HCT116 (cell line): ENCODE measurements around the gene ENDOG. TPM values are rescaled to one million over a fixed set of nuclear protein-coding genes. Genes with fewer than 3 reads are reported as not detected.

Experiments
- ATAC-seq: fragments of 200-7000 bp; cut with Tn5 transposase; 2 replicates; pipeline ENCODE4 v1.9.1; 2020; ENCODE audit warnings: mild to moderate bottlenecking, moderate library complexity
- BruUV-seq: library from RNA; stranded (reverse); fragments of 400-500 nt; replicated peaks from 2 replicates; lab custom pipeline; 2021; lab: Mats Ljungman, UMichigan
- CTCF ChIA-PET: fragments of 300-600 bp; sonication (Branson Sonifier 250); formaldehyde crosslinking; loops from one replicate; lab custom pipeline; 2021; ENCODE audit warnings: antibody characterized with exemption; lab: Charles Lee
- POLR2A ChIA-PET: fragments of 300-600, 350-600 bp; sonication (Branson Sonifier 250); formaldehyde crosslinking; loops from one replicate; lab custom pipeline; 2021; ENCODE audit warnings: antibody characterized with exemption; lab: Charles Lee
- RAD21 ChIA-PET, 2 experiments: fragments of 300-600 bp; sonication (Branson Sonifier 250); formaldehyde crosslinking; loops; one replicate each; lab custom pipeline; 2023; ENCODE audit warnings: low total read pairs in 2 of 2; ENCODE audit not compliant: uncharacterized antibody in 2 of 2, unreplicated experiment in 2 of 2, low non-redundant PET in 1 of 2; lab: Charles Lee
- DNase-seq: peaks from one replicate; pipeline ENCODE4 v3.0.0-alpha.2; 2010; ENCODE audit warnings: low read depth, low spot score
- H2AFZ ChIP-seq: fragments of 200-600 bp; shearing (Covaris generic), sonication (generic); 2 replicates; pipeline ENCODE4 v1.6.1; 2017; ENCODE audit warnings: low read depth, mixed run types, mixed read lengths, antibody characterized with exemption, low read length; ENCODE audit not compliant: poor library complexity, severe bottlenecking
- H3K27ac ChIP-seq: 2 replicates; pipeline ENCODE4 v1.5.1; 2012; ENCODE audit warnings: low read depth, low read length
- H3K27me3 ChIP-seq: fragments of 200-600 bp; sonication (generic); 2 replicates; pipeline ENCODE4 v1.6.1; 2016; ENCODE audit warnings: mixed run types, low read length, mixed read lengths; ENCODE audit not compliant: insufficient read depth
- H3K36me3 ChIP-seq, 2 experiments: fragments of 200-500 bp in 1 of 2; fragments of 200-600 bp in 1 of 2; sonication (Bioruptor generic) in 1 of 2; sonication (generic) in 1 of 2; 2 replicates each; pipeline versions ENCODE4 v1.5.1 to v1.6.1; 2014 to 2016; ENCODE audit warnings: low read length in 2 of 2, inconsistent platforms in 1 of 2, mixed read lengths in 1 of 2, mixed run types in 1 of 2; ENCODE audit not compliant: insufficient read depth in 2 of 2, control insufficient read depth in 1 of 2
- H3K4me1 ChIP-seq, 2 experiments: fragments of 200-600 bp in 1 of 2; sonication (generic) in 1 of 2; 2 replicates each; pipeline versions ENCODE4 v1.5.1 to v1.6.1; 2012 to 2017; ENCODE audit warnings: low read length in 2 of 2, inconsistent platforms in 1 of 2, mild to moderate bottlenecking in 1 of 2, mixed read lengths in 1 of 2, mixed run types in 1 of 2, moderate library complexity in 1 of 2; ENCODE audit not compliant: insufficient read depth in 2 of 2, control insufficient read depth in 1 of 2
- H3K4me2 ChIP-seq: fragments of 200-600 bp; sonication (generic); 2 replicates; pipeline ENCODE4 v1.6.1; 2017; ENCODE audit warnings: mixed run types, low read length, mixed read lengths
- H3K4me3 ChIP-seq, 2 experiments: fragments of 200-600 bp in 1 of 2; sonication (generic) in 1 of 2; replicated peaks in 1 of 2; 2 replicates each; pipeline ENCODE4 v1.5.1; 2011 to 2016; ENCODE audit warnings: low read length in 2 of 2, control low read depth in 1 of 2, low read depth in 1 of 2, mild to moderate bottlenecking in 1 of 2, mixed read lengths in 1 of 2, mixed run types in 1 of 2
- H3K79me2 ChIP-seq: fragments of 200-600 bp; sonication (generic); 2 replicates; pipeline ENCODE4 v1.6.1; 2017; ENCODE audit warnings: mild to moderate bottlenecking, mixed run types, low read length, moderate library complexity, mixed read lengths; ENCODE audit not compliant: insufficient read depth
- H3K9ac ChIP-seq: fragments of 200-600 bp; sonication (generic); 2 replicates; pipeline ENCODE4 v1.6.1; 2016; ENCODE audit warnings: low read length, mixed read lengths
- H3K9me2 ChIP-seq: fragments of 200-600 bp; sonication (generic), shearing (Covaris generic); 2 replicates; pipeline ENCODE4 v1.6.1; 2017; ENCODE audit warnings: mixed run types, mild to moderate bottlenecking, moderate library complexity; ENCODE audit not compliant: insufficient read depth
- H3K9me3 ChIP-seq, 2 experiments: fragments of 200-500 bp in 1 of 2; fragments of 200-600 bp in 1 of 2; sonication (Bioruptor generic) in 1 of 2; sonication (generic) in 1 of 2; 2 replicates each; pipeline ENCODE4 v1.6.1; 2014 to 2017; ENCODE audit warnings: low read length in 2 of 2, mixed read lengths in 2 of 2, inconsistent platforms in 1 of 2, low read depth in 1 of 2, mild to moderate bottlenecking in 1 of 2, mixed run types in 1 of 2, moderate library complexity in 1 of 2; ENCODE audit not compliant: control insufficient read depth in 1 of 2, insufficient read depth in 1 of 2
- H4K20me1 ChIP-seq: fragments of 200-600 bp; sonication (generic), shearing (Covaris generic); 2 replicates; pipeline ENCODE4 v1.6.1; 2017; ENCODE audit warnings: mixed run types, mild to moderate bottlenecking, moderate library complexity; ENCODE audit not compliant: insufficient read depth
- ATF3 ChIP-seq: IDR thresholded peaks from 2 replicates; pipeline ENCODE4 v1.6.1; 2012
- CBX3 ChIP-seq: IDR thresholded peaks from 2 replicates; pipeline ENCODE4 v1.6.1; 2012; ENCODE audit warnings: low read depth
- CEBPB ChIP-seq: IDR thresholded peaks from 2 replicates; pipeline ENCODE4 v1.6.1; 2012; ENCODE audit warnings: low read depth
- EZH2phosphoT487 ChIP-seq: fragments of 200-600 bp; IDR thresholded peaks from 2 replicates; pipeline ENCODE4 v1.6.1; 2018; ENCODE audit warnings: antibody characterized with exemption, borderline replicate concordance
- FOSL1 ChIP-seq: IDR thresholded peaks from 2 replicates; pipeline ENCODE4 v1.6.1; 2012; ENCODE audit warnings: low read depth
- MAX ChIP-seq: IDR thresholded peaks from 2 replicates; pipeline ENCODE4 v1.6.1; 2012
- POLR2AphosphoS5 ChIP-seq: IDR thresholded peaks from 2 replicates; pipeline ENCODE4 v1.6.1; 2011; ENCODE audit warnings: mild to moderate bottlenecking, low read depth, low read length, moderate library complexity
- RAD21 ChIP-seq: IDR thresholded peaks from 2 replicates; pipeline ENCODE4 v1.6.1; 2012; ENCODE audit warnings: low read depth, mild to moderate bottlenecking
- REST ChIP-seq: IDR thresholded peaks from 2 replicates; pipeline ENCODE4 v1.6.1; 2012; ENCODE audit warnings: low read depth
- SRF ChIP-seq: IDR thresholded peaks from 2 replicates; pipeline ENCODE4 v1.6.1; 2012; ENCODE audit warnings: low read depth
- TCF7L2 ChIP-seq: IDR thresholded peaks from 2 replicates; pipeline ENCODE4 v1.7.0; 2011; ENCODE audit warnings: borderline replicate concordance, inconsistent platforms; ENCODE audit not compliant: insufficient read depth, insufficient read length; ENCODE audit errors: extremely low read depth
- YY1 ChIP-seq: IDR thresholded peaks from 2 replicates; pipeline ENCODE4 v1.6.1; 2011; ENCODE audit warnings: low read length, low read depth, moderate library complexity, mild to moderate bottlenecking; ENCODE audit not compliant: insufficient replicate concordance; ENCODE audit errors: extremely low read depth
- ZNF274 ChIP-seq: fragments of 200-500 bp; sonication (Bioruptor generic); IDR thresholded peaks from 2 replicates; pipeline ENCODE4 v1.6.1; 2014; ENCODE audit warnings: mild to moderate bottlenecking, low read depth, low read length, inconsistent platforms
- intact Hi-C: fragments of 100-400 bp; cut with micrococcal nuclease; formaldehyde crosslinking; loops from 2 replicates; pipeline ENCODE4 v1.10.0; 2022
- total RNA-seq: library from RNA; stranded (reverse); gene quantifications from one replicate; pipeline ENCODE4 v1.2.1, GENCODE V29; 2021; ENCODE audit not compliant: unreplicated experiment

Gene ENDOG
- total RNA-seq, 1 experiment from 2014 or later, result 27.2 TPM

GRCh38 chr9:128770286-128771030 lies 47.8 kb upstream of the ENDOG start:
- H3K9me2 ChIP-seq, result no peaks in the 10 kb centered on the region
- peak overlapping the region; percentile 97 for H3K4me2 ChIP-seq
- H3K79me2 ChIP-seq, result no peaks in the 10 kb centered on the region
- CTCF ChIA-PET, result no interaction called here
- peaks cover 11 to 23% of the 10 kb centered on the region in 2 experiments; a peak in 3 of 4 replicates for H3K4me1 ChIP-seq
- H4K20me1 ChIP-seq, result no peaks in the 10 kb centered on the region
- DNase-seq, result no peak
- intact Hi-C loops, result loop anchor here (1.0 kb wide), 1 partner anchor 17 kb away; the partner anchor contains the start of gene TBC1D13
- no peaks in the 10 kb centered on the region for H3K36me3 ChIP-seq
- POLR2A ChIA-PET, result no interaction called here
- H3K9me3 ChIP-seq, result no peaks in the 10 kb centered on the region
- peak overlapping the region; percentile 94 to 96 for H3K4me3 ChIP-seq
- H3K9ac ChIP-seq, result peak overlapping the region; percentile 88
- H3K27me3 ChIP-seq, result no peaks in the 10 kb centered on the region
- peak overlapping the region; percentile 90; the same call in 1 of the 2 replicates for H3K27ac ChIP-seq
- TF ChIP-seq YY1, result no peak
- TF ChIP-seq RAD21, result no peak
- no peak for TF ChIP-seq CBX3
- no peak for TF ChIP-seq FOSL1
- TF ChIP-seq ZNF274, result no peak
- BruUV-seq, result TSS peak; percentile 64
- RAD21 ChIA-PET, result no interaction called here
- no peak overlapping the region for H2AFZ ChIP-seq
- ATAC-seq, result no peak

GRCh38 chr9:128771094-128771721 lies 47.1 kb upstream of the ENDOG start:
- H3K79me2 ChIP-seq, result no peaks in the 10 kb centered on the region
- ChIA-PET POLR2A (no interaction called here), CTCF (no interaction called here), RAD21 (no interaction called here)
- peak overlapping the region; percentile 94 to 96 for H3K4me3 ChIP-seq
- peaks cover 0 to 4% of the 10 kb centered on the region in 2 experiments; a peak in 1 of 4 replicates for H3K9me3 ChIP-seq
- no TSS peak for BruUV-seq
- H3K4me1 ChIP-seq, result peaks cover 11 to 23% of the 10 kb centered on the region in 2 experiments; a peak in 3 of 4 replicates
- peak; percentile 42 for ATAC-seq
- H4K20me1 ChIP-seq, result no peaks in the 10 kb centered on the region
- peak overlapping the region; percentile 88 for H3K9ac ChIP-seq
- H3K9me2 ChIP-seq, result no peaks in the 10 kb centered on the region
- intact Hi-C loops, result loop anchor here (1.0 kb wide), 1 partner anchor 16 kb away; the partner anchor contains the start of gene TBC1D13
- H3K27ac ChIP-seq, result peak overlapping the region; percentile 90
- H3K27me3 ChIP-seq, result no peaks in the 10 kb centered on the region
- H3K36me3 ChIP-seq, result no peaks in the 10 kb centered on the region
- no peak overlapping the region for H2AFZ ChIP-seq
- H3K4me2 ChIP-seq, result peak overlapping the region; percentile 97
- DNase-seq, result no peak
- TF ChIP-seq YY1 (no peak), EZH2phosphoT487 (no peak), SRF (no peak), MAX (no peak), CEBPB (no peak), REST (no peak), ATF3 (no peak), POLR2AphosphoS5 (no peak), TCF7L2 (no peak)
